Kidney (tissue), 14 donors: ENCODE data around the gene CRIP2. TPM values are rescaled to one million over a fixed set of nuclear protein-coding genes. Genes with fewer than 3 reads are reported as not detected.

Experiments used
- DNase-seq, 5 donors: peaks; one replicate each; pipeline ENCODE4 v3.0.0-alpha.2; 2013 to 2020
- FAIRE-seq: peaks from 2 replicates; lab custom pipeline; 2012; peaks lifted over from hg19 to GRCh38; lab: Jason Lieb, UNC
- H3K27ac ChIP-seq, 2 donors: one replicate each; pipeline ENCODE4 v1.7.0; 2013; ENCODE audit warnings: low read depth in 2 of 2, low read length in 2 of 2, inconsistent platforms in 1 of 2
- H3K27me3 ChIP-seq: one replicate; pipeline ENCODE4 v1.7.1; 2013; ENCODE audit warnings: low read length, inconsistent platforms; ENCODE audit not compliant: control insufficient read depth, insufficient read depth
- H3K36me3 ChIP-seq, 3 donors: one replicate each; pipeline versions ENCODE4 v1.7.0 to v1.7.1; 2013; ENCODE audit warnings: low read length in 3 of 3, control low read depth in 1 of 3, inconsistent platforms in 1 of 3; ENCODE audit not compliant: insufficient read depth in 3 of 3, control insufficient read depth in 2 of 3
- H3K4me1 ChIP-seq, 3 donors: one replicate each; pipeline versions ENCODE4 v1.7.0 to v1.7.1; 2013; ENCODE audit warnings: low read length in 3 of 3, inconsistent platforms in 1 of 3, low read depth in 1 of 3; ENCODE audit not compliant: control insufficient read depth in 2 of 3, insufficient read depth in 2 of 3
- H3K4me3 ChIP-seq, 3 donors: one replicate each; pipeline versions ENCODE4 v1.7.0 to v1.8.1; 2013; ENCODE audit warnings: low read length in 3 of 3, control low read depth in 1 of 3, inconsistent platforms in 1 of 3
- H3K9ac ChIP-seq, 3 donors: one replicate each; pipeline versions ENCODE4 v1.7.0 to v1.7.1; 2013; ENCODE audit warnings: low read length in 3 of 3, control low read depth in 1 of 3, inconsistent platforms in 1 of 3
- H3K9me3 ChIP-seq, 3 donors: one replicate each; pipeline versions ENCODE4 v1.7.0 to v1.7.1; 2013; ENCODE audit warnings: low read length in 3 of 3, control low read depth in 1 of 3, inconsistent platforms in 1 of 3; ENCODE audit not compliant: control insufficient read depth in 2 of 3, insufficient read depth in 1 of 3
- intact Hi-C: fragments of 100-400 bp; cut with DNase I; formaldehyde crosslinking; loops from one replicate; pipeline ENCODE4 v1.11.1; 2022
- polyA plus RNA-seq: library from polyadenylated mRNA; stranded (reverse); fragments of 350-450 nt; fragmentation: Illumina TruSeq; extraction: RNeasy Lipid Tissue Mini Kit (QIAGEN cat#74804); gene quantifications from one replicate; pipeline ENCODE4 v1.2.3, GENCODE V29; 2014; ENCODE audit warnings: low read depth, low replicate concordance; ENCODE audit not compliant: insufficient read depth
- total RNA-seq: library from RNA; stranded (reverse); fragmentation: NEBNext Ultra II Directional; extraction: Animal tissue kit (Norgen Biotek cat#: 25700); gene quantifications from one replicate; pipeline ENCODE4 v1.2.1, GENCODE V29; 2021
- TF ChIP-seq, protein P1 (sequence below): IDR thresholded peaks from 3 replicates; pipeline ENCODE4 v1.5.1; 2012; ENCODE audit warnings: mild to moderate bottlenecking, moderate library complexity, borderline replicate concordance; ENCODE audit not compliant: insufficient read depth; ENCODE audit errors: extremely low read depth
- donor health status: control.
- donor health status: control.
- donor health status: control.
- donor health status: control.
- donor health status: control.
- donor health status: DM: yes; HTN: yes; CAD: no.
- donor health status: Normal renal cell carcinoma (clear cell type).

CRIP2 gene
- total and polyA plus RNA-seq, 2 donors from 2014 or later = 338 to 357 TPM

- Histone ChIP-seq H3K27me3 (no peaks in the 10 kb centered on the region), H3K4me3 (no peak overlapping the region), H3K4me1 (no peaks in the 10 kb centered on the region), H3K9ac (no peak overlapping the region), H3K27ac (no peak overlapping the region), H3K36me3 (peaks cover 0 to 6% (median 2%) of the 10 kb centered on the region in 3 donors), H3K9me3 (no peaks in the 10 kb centered on the region)
- TF ChIP-seq, protein P1, sequence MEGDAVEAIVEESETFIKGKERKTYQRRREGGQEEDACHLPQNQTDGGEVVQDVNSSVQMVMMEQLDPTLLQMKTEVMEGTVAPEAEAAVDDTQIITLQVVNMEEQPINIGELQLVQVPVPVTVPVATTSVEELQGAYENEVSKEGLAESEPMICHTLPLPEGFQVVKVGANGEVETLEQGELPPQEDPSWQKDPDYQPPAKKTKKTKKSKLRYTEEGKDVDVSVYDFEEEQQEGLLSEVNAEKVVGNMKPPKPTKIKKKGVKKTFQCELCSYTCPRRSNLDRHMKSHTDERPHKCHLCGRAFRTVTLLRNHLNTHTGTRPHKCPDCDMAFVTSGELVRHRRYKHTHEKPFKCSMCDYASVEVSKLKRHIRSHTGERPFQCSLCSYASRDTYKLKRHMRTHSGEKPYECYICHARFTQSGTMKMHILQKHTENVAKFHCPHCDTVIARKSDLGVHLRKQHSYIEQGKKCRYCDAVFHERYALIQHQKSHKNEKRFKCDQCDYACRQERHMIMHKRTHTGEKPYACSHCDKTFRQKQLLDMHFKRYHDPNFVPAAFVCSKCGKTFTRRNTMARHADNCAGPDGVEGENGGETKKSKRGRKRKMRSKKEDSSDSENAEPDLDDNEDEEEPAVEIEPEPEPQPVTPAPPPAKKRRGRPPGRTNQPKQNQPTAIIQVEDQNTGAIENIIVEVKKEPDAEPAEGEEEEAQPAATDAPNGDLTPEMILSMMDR = no peak
- FAIRE-seq = no peak
- no peak for DNase-seq
- intact Hi-C loops = no loop called here
Observed at GRCh38 chr14:105458571-105458970, 16.1 kb upstream of the CRIP2 start.

GRCh38 chr14:105460116-105460515, 14.5 kb upstream of the CRIP2 start:
- TF ChIP-seq, protein P1 = no peak
- DNase-seq = no peak
- no peaks in the 10 kb centered on the region for H3K27me3 ChIP-seq
- H3K4me1 ChIP-seq = no peaks in the 10 kb centered on the region
- H3K9ac ChIP-seq = no peak overlapping the region
- H3K27ac ChIP-seq = no peak overlapping the region
- no peaks in the 10 kb centered on the region for H3K9me3 ChIP-seq
- no peak overlapping the region for H3K4me3 ChIP-seq
- H3K36me3 ChIP-seq = peaks cover 0 to 9% (median 2%) of the 10 kb centered on the region in 3 donors
- intact Hi-C loops = no loop called here
- FAIRE-seq = no peak

- Histone ChIP-seq H3K9me3 (no peaks in the 10 kb centered on the region), H3K27ac (no peak overlapping the region), H3K36me3 (peaks cover 0 to 7% (median 2%) of the 10 kb centered on the region in 3 donors), H3K27me3 (no peaks in the 10 kb centered on the region), H3K4me1 (no peaks in the 10 kb centered on the region), H3K9ac (no peak overlapping the region), H3K4me3 (no peak overlapping the region)
- no peak for FAIRE-seq
- intact Hi-C loops = no loop called here
- DNase-seq = no peak
- TF ChIP-seq, protein P1 = no peak
Observed at GRCh38 chr14:105460616-105461015, 14.0 kb upstream of the CRIP2 start.

DNA sequence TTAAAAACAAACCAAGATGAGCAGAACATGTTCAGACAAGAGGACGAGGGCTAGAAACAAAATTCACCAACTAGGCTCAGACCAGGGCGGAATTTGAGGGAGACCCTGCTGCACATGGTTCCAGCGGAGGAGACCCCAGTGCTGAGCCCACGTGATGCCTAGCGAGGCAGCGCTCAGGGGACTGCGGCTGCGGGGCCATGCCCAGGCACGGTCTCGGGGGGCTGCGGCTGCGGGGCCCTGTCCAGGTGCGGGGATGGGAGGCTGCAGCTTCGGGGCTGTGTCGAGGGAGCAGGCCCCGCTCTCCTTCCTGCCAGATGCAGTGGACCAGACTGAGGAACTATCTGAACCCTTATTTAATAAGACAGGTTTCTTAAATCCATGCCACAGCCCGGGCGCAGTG, 12.7 kb upstream of the CRIP2 start:
- no peak for FAIRE-seq
- DNase-seq = no peak
- TF ChIP-seq, protein P1 = no peak
- Histone ChIP-seq H3K9me3 (no peaks in the 10 kb centered on the region), H3K27me3 (no peaks in the 10 kb centered on the region), H3K9ac (no peak overlapping the region), H3K4me3 (no peak overlapping the region), H3K4me1 (no peaks in the 10 kb centered on the region), H3K36me3 (peaks cover 0 to 7% (median 2%) of the 10 kb centered on the region in 3 donors), H3K27ac (no peak overlapping the region)
- intact Hi-C loops = no loop called here
